Measurements from ENCODE around the gene IPO9. TPM values are rescaled to one million over a fixed set of nuclear protein-coding genes. Genes with fewer than 3 reads are reported as not detected.

Gene IPO9
- total RNA-seq, 1 experiment from 2014 or later = 121 TPM

DNA sequence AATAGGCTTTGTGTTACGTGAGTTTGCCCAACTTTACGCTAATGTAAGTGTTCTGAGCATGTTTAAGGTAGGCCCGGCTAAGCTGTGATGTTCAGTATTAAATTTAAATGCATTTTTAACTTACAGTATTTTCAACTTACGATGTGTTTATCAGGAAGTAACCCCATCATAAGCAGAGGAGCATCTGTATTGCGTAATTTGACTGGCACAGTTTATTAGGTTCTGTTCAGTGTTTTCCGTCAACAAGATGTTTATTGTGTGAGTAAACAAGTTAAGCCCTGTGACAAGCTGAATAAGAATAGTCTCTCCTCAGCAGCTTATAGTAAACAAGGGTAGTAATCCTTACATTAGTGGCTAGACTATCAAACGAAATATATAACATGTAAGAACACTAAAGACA lies 32.5 kb downstream of the IPO9 start:
- H3K4me3 ChIP-seq (ENCODE audit: low read depth, low read length, poor library complexity, severe bottlenecking) = no peak overlapping the region
- no peak for DNase-seq (ENCODE audit: low spot score)
- no peaks in the 10 kb centered on the region for H3K9me3 ChIP-seq (ENCODE audit: low read depth, low read length, poor library complexity, severe bottlenecking)
- intact Hi-C loops (cut with micrococcal nuclease; ENCODE audit: unreplicated experiment) = loop anchor here (5.0 kb wide), 1 partner anchor 304 kb away; no protein-coding TSS in a partner anchor
- ChIA-PET CTCF (no interaction called here), POLR2A (ENCODE audit: low non-redundant PET) (no interaction called here)
- no peaks in the 10 kb centered on the region for H3K4me1 ChIP-seq (ENCODE audit: insufficient read depth, low read length, poor library complexity, severe bottlenecking)
- H3K36me3 ChIP-seq (ENCODE audit: insufficient read depth, low read length, poor library complexity, severe bottlenecking) = peaks cover 91% of the 10 kb centered on the region
- H3K27me3 ChIP-seq (replicated peaks; ENCODE audit: insufficient read depth, low read depth, low read length, poor library complexity) = no peaks in the 10 kb centered on the region
- BruUV-seq (replicated peaks) = no TSS peak
- TF ChIP-seq, protein P1, sequence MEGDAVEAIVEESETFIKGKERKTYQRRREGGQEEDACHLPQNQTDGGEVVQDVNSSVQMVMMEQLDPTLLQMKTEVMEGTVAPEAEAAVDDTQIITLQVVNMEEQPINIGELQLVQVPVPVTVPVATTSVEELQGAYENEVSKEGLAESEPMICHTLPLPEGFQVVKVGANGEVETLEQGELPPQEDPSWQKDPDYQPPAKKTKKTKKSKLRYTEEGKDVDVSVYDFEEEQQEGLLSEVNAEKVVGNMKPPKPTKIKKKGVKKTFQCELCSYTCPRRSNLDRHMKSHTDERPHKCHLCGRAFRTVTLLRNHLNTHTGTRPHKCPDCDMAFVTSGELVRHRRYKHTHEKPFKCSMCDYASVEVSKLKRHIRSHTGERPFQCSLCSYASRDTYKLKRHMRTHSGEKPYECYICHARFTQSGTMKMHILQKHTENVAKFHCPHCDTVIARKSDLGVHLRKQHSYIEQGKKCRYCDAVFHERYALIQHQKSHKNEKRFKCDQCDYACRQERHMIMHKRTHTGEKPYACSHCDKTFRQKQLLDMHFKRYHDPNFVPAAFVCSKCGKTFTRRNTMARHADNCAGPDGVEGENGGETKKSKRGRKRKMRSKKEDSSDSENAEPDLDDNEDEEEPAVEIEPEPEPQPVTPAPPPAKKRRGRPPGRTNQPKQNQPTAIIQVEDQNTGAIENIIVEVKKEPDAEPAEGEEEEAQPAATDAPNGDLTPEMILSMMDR (conservative IDR thresholded peaks at IDR 0.05; ENCODE audit: low read depth, low read length) = no peak
- no peak for TF ChIP-seq EZH2 (IDR thresholded peaks at IDR 0.05; ENCODE audit: borderline replicate concordance, low read depth, low read length, poor library complexity, severe bottlenecking)
- H3K27ac ChIP-seq (ENCODE audit: low read depth, low read length, poor library complexity, severe bottlenecking) = no peak overlapping the region

- ChIA-PET CTCF (no interaction called here), POLR2A (ENCODE audit: low non-redundant PET) (no interaction called here)
- no peak for TF ChIP-seq EZH2 (IDR thresholded peaks at IDR 0.05; ENCODE audit: borderline replicate concordance, low read depth, low read length, poor library complexity, severe bottlenecking)
- TF ChIP-seq, protein P1 (conservative IDR thresholded peaks at IDR 0.05; ENCODE audit: low read depth, low read length) = no peak
- BruUV-seq (replicated peaks) = no TSS peak
- Histone ChIP-seq H3K4me1 (ENCODE audit: insufficient read depth, low read length, poor library complexity, severe bottlenecking) (no peaks in the 10 kb centered on the region), H3K27ac (ENCODE audit: low read depth, low read length, poor library complexity, severe bottlenecking) (no peak overlapping the region), H3K36me3 (ENCODE audit: insufficient read depth, low read length, poor library complexity, severe bottlenecking) (peaks cover 97% of the 10 kb centered on the region), H3K9me3 (ENCODE audit: low read depth, low read length, poor library complexity, severe bottlenecking) (no peaks in the 10 kb centered on the region), H3K4me3 (ENCODE audit: low read depth, low read length, poor library complexity, severe bottlenecking) (no peak overlapping the region), H3K27me3 (replicated peaks; ENCODE audit: insufficient read depth, low read depth, low read length, poor library complexity) (no peaks in the 10 kb centered on the region)
- DNase-seq (ENCODE audit: low spot score) = no peak
- intact Hi-C loops (cut with micrococcal nuclease; ENCODE audit: unreplicated experiment) = loop anchor here (10.0 kb wide), 1 partner anchor 336 kb away; the partner anchor contains the start of gene NAV1
Observed at GRCh38 chr1:201870397-201870796, 41.4 kb downstream of the IPO9 start.

- intact Hi-C loops (cut with micrococcal nuclease; ENCODE audit: unreplicated experiment) = loop anchor here (5.0 to 10.0 kb wide), 2 partner anchors 162 to 340 kb away; partner anchors contain the start of gene NAV1
- Histone ChIP-seq H3K27me3 (replicated peaks; ENCODE audit: insufficient read depth, low read depth, low read length, poor library complexity) (no peaks in the 10 kb centered on the region), H3K9me3 (ENCODE audit: low read depth, low read length, poor library complexity, severe bottlenecking) (no peaks in the 10 kb centered on the region), H3K36me3 (ENCODE audit: insufficient read depth, low read length, poor library complexity, severe bottlenecking) (peaks cover 76% of the 10 kb centered on the region), H3K27ac (ENCODE audit: low read depth, low read length, poor library complexity, severe bottlenecking) (no peak overlapping the region), H3K4me1 (ENCODE audit: insufficient read depth, low read length, poor library complexity, severe bottlenecking) (no peaks in the 10 kb centered on the region), H3K4me3 (ENCODE audit: low read depth, low read length, poor library complexity, severe bottlenecking) (no peak overlapping the region)
- POLR2A ChIA-PET (ENCODE audit: low non-redundant PET) = no interaction called here
- BruUV-seq (replicated peaks) = no TSS peak
- TF ChIP-seq, protein P1 (conservative IDR thresholded peaks at IDR 0.05; ENCODE audit: low read depth, low read length) = no peak
- TF ChIP-seq EZH2 (IDR thresholded peaks at IDR 0.05; ENCODE audit: borderline replicate concordance, low read depth, low read length, poor library complexity, severe bottlenecking) = no peak
- CTCF ChIA-PET = interaction anchor here (0.5 to 0.6 kb wide), 2 partner anchors 13 to 39 kb away, joined by 5 to 18 read pairs; no protein-coding TSS in a partner anchor
- DNase-seq (ENCODE audit: low spot score) = no peak
Observed at GRCh38 chr1:201874672-201875071, 45.7 kb downstream of the IPO9 start.

Data from A673 (cell line).